GM12892 (cell line): ENCODE results near the gene CCDC85C.

Source experiments
- POLR2A ChIP-seq: IDR thresholded peaks from 2 replicates; pipeline ENCODE4 v1.6.1; 2011; ENCODE audit warnings: low read depth, low read length, control low read depth
- POLR2AphosphoS5 ChIP-seq: IDR thresholded peaks from 2 replicates; pipeline ENCODE4 v1.6.1; 2011; ENCODE audit warnings: low read depth, low read length, control low read depth
- TAF1 ChIP-seq: IDR thresholded peaks from 2 replicates; pipeline ENCODE4 v1.6.1; 2011; ENCODE audit warnings: low read depth, mild to moderate bottlenecking, control low read depth, low read length, borderline replicate concordance

GRCh38 chr14:99532310-99532709, 71.7 kb downstream of the CCDC85C start:
- TF ChIP-seq POLR2A (no peak), TAF1 (no peak), POLR2AphosphoS5 (no peak)
